ENCODE results near the gene NUP93. TPM values are rescaled to one million over a fixed set of nuclear protein-coding genes. Genes with fewer than 3 reads are reported as not detected.

Gene NUP93
- total and polyA plus RNA-seq, 2 of the 8 experiments (the other 6 are each of a cell fraction or from before 2014, with no cell fraction given): 147 to 201 TPM

DNA sequence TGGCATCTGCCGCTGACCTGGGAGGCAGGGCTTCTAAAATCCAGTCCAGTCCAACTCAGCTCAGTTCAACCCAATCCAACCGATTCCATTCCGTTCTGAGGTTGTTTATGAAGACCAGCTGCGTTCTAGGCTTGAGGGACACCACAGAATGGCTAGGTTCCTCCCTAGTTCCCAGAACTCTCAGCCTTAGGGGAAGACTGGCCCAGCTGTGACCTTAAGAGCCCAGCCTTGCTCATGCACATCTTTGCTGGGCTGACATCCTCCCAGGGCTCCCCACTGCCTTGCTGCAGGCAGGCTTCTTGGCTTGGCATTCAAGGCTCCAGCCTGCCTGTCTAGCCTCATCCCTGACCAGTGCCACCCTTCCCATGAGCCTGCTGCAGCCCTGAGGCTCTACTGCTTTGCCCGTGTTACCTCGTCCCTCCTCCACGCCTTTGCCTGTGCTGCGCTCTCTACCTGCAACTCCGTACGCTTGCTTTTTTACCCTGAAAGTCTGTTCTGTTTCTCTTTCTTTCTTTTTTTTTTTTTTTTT is 143.0 kb downstream of the NUP93 start:
- H3K14ac ChIP-seq (ENCODE audit: insufficient read length): no peak overlapping the region
- peaks cover 0 to 2% of the 10 kb centered on the region in 2 experiments for H4K20me1 ChIP-seq (replicated peaks in 1 of 2; ENCODE audit: control insufficient read depth in 1 of 2, insufficient read depth in 2 of 2, low read length in 2 of 2)
- H3K79me2 ChIP-seq (ENCODE audit: control insufficient read depth in 1 of 2, insufficient read depth in 2 of 2, low read length in 2 of 2): no peaks in the 10 kb centered on the region
- no peak overlapping the region for H2AFZ ChIP-seq (ENCODE audit: low read length)
- H4K8ac ChIP-seq (ENCODE audit: extremely low read depth, insufficient read depth, low read length): no peak overlapping the region
- H3K23ac ChIP-seq (ENCODE audit: insufficient read length): no peak overlapping the region
- H2BK12ac ChIP-seq (ENCODE audit: low read depth, low read length): no peak overlapping the region
- no peak overlapping the region for H3K18ac ChIP-seq (ENCODE audit: extremely low read depth, low read length)
- H3K4me1 ChIP-seq (replicated peaks in 1 of 4; ENCODE audit: control insufficient read depth in 3 of 4, insufficient read depth in 4 of 4, low read length in 3 of 4): no peaks in the 10 kb centered on the region
- H3K27me3 ChIP-seq (replicated peaks in 1 of 4; ENCODE audit: control insufficient read depth in 3 of 4, extremely low read depth in 1 of 4, insufficient read depth in 3 of 4, low read length in 3 of 4): no peaks in the 10 kb centered on the region
- 91% methylated on average over 10 of the region's 10 CpGs; no CpG with 5 or more reads in 1 of the 2 experiments for WGBS, 2 experiments (ENCODE audit: extremely low coverage in 1 of 2, insufficient coverage in 1 of 2, insufficient read length in 1 of 2, insufficient replicate concordance in 2 of 2, low coverage in 1 of 2, low lambda C conversion rate in 2 of 2, missing lambda C conversion rate in 1 of 2)
- TF ChIP-seq CHD2 (IDR thresholded peaks at IDR 0.05; ENCODE audit: low read length) (no peak), NRF1 (IDR thresholded peaks at IDR 0.05; ENCODE audit: low read depth, low read length) (no peak)
- H3K9me3 ChIP-seq (ENCODE audit: insufficient read depth in 2 of 2, low read depth in 1 of 2, low read length in 1 of 2): no peaks in the 10 kb centered on the region
- DNase-seq (ENCODE audit: low read depth in 1 of 2, low spot score in 2 of 2): no peak
- no peak overlapping the region for H2BK15ac ChIP-seq (ENCODE audit: low read length)
- H3K4me2 ChIP-seq (ENCODE audit: insufficient read depth in 1 of 2, low read depth in 2 of 2, low read length in 2 of 2): no peak overlapping the region
- H4K5ac ChIP-seq (ENCODE audit: insufficient read length, low read depth, low read length): no peak overlapping the region
- H2BK20ac ChIP-seq (ENCODE audit: low read length): no peak overlapping the region
- H2AK5ac ChIP-seq (ENCODE audit: low read depth, low read length): no peak overlapping the region
- no peaks in the 10 kb centered on the region for H3K79me1 ChIP-seq (ENCODE audit: low read depth, low read length)
- H3K56ac ChIP-seq (replicated peaks; ENCODE audit: insufficient read length, low read depth, low read length): no peak overlapping the region
- H3K9ac ChIP-seq (replicated peaks in 1 of 4; ENCODE audit: extremely low read depth in 1 of 4, low read depth in 3 of 4, low read length in 3 of 4): no peak overlapping the region
- H3K4me3 ChIP-seq (ENCODE audit: extremely low read depth in 1 of 4, insufficient read depth in 2 of 4, low read depth in 3 of 4, low read length in 4 of 4): no peak overlapping the region
- H4K91ac ChIP-seq (replicated peaks; ENCODE audit: insufficient read length, low read length): no peak overlapping the region
- H2BK120ac ChIP-seq (replicated peaks; ENCODE audit: low read depth, low read length): no peak overlapping the region
- FAIRE-seq: no peak
- ChIA-PET CTCF (ENCODE audit: partially characterized antibody) (no interaction called here), POLR2A (ENCODE audit: partially characterized antibody) (interaction anchor here (0.7 to 5.7 kb wide), 2 partner anchors 10 to 59 kb away, joined by 3 to 28 read pairs; partner anchors contain the start of gene HERPUD1)
- H3K23me2 ChIP-seq (ENCODE audit: low read depth, low read length): no peaks in the 10 kb centered on the region
- no peak overlapping the region for H2BK5ac ChIP-seq (ENCODE audit: low read depth, low read length)
- no peak overlapping the region for H3K4ac ChIP-seq (replicated peaks; ENCODE audit: insufficient read length, low read depth, low read length)
- H3K36me3 ChIP-seq (ENCODE audit: control insufficient read depth in 2 of 4, insufficient read depth in 4 of 4, low read length in 3 of 4): no peaks in the 10 kb centered on the region
- H3K27ac ChIP-seq (ENCODE audit: low read depth, low read length): no peak overlapping the region

Data from H1 (cell line).